Fibroblast of lung (primary cell): ENCODE measurements around the gene MARCKSL1.

Experiments used
- EZH2 ChIP-seq: IDR thresholded peaks from 2 replicates; pipeline ENCODE4 v1.5.1; 2012; ENCODE audit warnings: low read length, control low read depth, mild to moderate bottlenecking; ENCODE audit errors: missing control alignments
- TF ChIP-seq, protein P1 (sequence below), 2 donors: IDR thresholded peaks in 1 of 2; conservative IDR thresholded peaks in 1 of 2; 1 replicate in 1 of 2; 2 replicates in 1 of 2; pipeline ENCODE4 v1.5.1; 2011 to 2012; ENCODE audit warnings: low read length in 2 of 2, control low read depth in 1 of 2, inconsistent platforms in 1 of 2, low read depth in 1 of 2, mild to moderate bottlenecking in 1 of 2

DNA sequence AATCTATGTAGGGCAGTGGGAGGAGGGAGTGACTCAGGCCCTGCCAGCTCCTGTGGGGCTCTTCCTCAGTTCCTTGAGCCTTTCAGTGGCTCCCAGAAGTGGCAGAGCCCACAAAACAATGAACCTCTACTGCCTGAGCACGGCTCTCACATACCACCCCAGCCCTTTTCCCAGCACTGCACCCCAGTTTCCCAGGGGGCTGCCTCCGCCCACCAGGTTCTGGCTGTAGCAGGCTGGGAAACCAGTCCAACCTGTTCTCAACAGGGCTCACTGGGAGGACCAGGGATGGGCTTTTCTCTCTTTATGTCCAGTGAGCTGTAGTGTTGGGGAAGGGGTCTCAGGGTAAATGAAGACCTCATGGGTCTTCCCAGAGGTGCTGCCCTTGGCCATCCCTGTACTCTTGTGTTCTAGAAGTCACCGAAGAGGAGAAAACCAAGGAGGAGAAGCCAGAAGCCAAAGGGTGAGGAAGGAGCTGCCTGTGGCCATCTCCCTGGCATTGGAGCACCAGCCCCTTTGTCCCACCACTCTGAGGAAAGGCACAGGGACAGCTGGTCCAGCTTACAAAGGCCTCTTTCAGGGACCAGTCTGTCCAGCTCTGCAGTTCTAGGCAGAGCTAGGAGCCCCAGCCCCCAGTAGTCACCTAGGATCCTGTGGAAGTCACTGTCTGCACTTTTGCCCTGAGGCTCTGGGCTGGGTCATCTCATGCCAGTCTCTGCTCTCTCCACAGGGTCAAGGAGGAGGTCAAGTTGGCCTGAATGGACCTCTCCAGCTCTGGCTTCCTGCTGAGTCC is 3.5 kb downstream of the MARCKSL1 start:
- TF ChIP-seq, protein P1, sequence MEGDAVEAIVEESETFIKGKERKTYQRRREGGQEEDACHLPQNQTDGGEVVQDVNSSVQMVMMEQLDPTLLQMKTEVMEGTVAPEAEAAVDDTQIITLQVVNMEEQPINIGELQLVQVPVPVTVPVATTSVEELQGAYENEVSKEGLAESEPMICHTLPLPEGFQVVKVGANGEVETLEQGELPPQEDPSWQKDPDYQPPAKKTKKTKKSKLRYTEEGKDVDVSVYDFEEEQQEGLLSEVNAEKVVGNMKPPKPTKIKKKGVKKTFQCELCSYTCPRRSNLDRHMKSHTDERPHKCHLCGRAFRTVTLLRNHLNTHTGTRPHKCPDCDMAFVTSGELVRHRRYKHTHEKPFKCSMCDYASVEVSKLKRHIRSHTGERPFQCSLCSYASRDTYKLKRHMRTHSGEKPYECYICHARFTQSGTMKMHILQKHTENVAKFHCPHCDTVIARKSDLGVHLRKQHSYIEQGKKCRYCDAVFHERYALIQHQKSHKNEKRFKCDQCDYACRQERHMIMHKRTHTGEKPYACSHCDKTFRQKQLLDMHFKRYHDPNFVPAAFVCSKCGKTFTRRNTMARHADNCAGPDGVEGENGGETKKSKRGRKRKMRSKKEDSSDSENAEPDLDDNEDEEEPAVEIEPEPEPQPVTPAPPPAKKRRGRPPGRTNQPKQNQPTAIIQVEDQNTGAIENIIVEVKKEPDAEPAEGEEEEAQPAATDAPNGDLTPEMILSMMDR (conservative IDR thresholded peaks at IDR 0.05 in 1 of 2, IDR thresholded peaks at IDR 0.05 in 1 of 2; ENCODE audit: low read depth in 1 of 2, low read length in 2 of 2) = no peak
- no peak for TF ChIP-seq EZH2
